Mesodermal cell (in vitro differentiated cells): ENCODE results near the gene PRUNE2.

Source experiments
- H3K27ac ChIP-seq: 2 replicates; pipeline ENCODE4 v1.7.0; 2013; ENCODE audit warnings: mild to moderate bottlenecking, low read depth, low read length, moderate library complexity; ENCODE audit not compliant: severe bottlenecking
- H3K36me3 ChIP-seq: 2 replicates; pipeline ENCODE4 v1.7.1; 2013; ENCODE audit warnings: mild to moderate bottlenecking, low read length, moderate library complexity; ENCODE audit not compliant: control insufficient read depth, insufficient read depth
- H3K4me1 ChIP-seq: one replicate; pipeline ENCODE4 v1.7.1; 2013; ENCODE audit warnings: mild to moderate bottlenecking, low read length; ENCODE audit not compliant: insufficient read depth, control insufficient read depth, poor library complexity, severe bottlenecking
- H3K4me3 ChIP-seq: 2 replicates; pipeline ENCODE4 v1.7.0; 2013; ENCODE audit warnings: low read length, control low read depth, mild to moderate bottlenecking; ENCODE audit not compliant: insufficient read depth, poor library complexity, severe bottlenecking; ENCODE audit errors: extremely low read depth
- H3K9me3 ChIP-seq: 2 replicates; pipeline ENCODE4 v1.7.1; 2013; ENCODE audit warnings: mild to moderate bottlenecking, low read length, moderate library complexity; ENCODE audit not compliant: control insufficient read depth
- WGBS, 2 experiments: methylation state at CpG; one replicate each; pipeline ENCODE4 v1.1.5; 2013; ENCODE audit warnings: missing lambda C conversion rate in 2 of 2; ENCODE audit not compliant: insufficient coverage in 2 of 2; 5-methylcytosine and 5-hydroxymethylcytosine counted together

PRUNE2 gene

DNA sequence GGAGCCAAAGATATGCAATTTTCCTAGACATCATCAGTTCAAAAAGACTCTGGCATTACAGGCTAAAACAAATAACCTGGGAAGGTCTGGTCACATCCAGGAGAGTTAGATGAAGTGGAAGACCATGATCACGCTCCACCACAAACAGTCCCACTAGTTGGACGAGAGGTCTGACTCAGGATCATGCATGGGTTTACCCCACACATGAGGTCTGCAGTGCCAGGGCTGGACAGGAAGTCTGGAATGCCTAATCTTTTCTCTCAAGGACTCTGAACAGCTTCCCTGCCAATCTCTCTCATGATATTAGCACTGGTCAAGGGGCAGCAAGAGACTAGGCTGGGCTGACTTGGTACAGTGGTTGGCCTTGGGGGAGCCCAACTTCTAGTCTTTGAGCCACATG is 7.1 kb downstream of the PRUNE2 start:
- WGBS, 2 experiments, result 67 to 79% methylated on average over 2 of the region's 2 CpGs
- H3K27ac ChIP-seq, result no peak overlapping the region
- no peak overlapping the region for H3K4me3 ChIP-seq
- H3K9me3 ChIP-seq, result no peaks in the 10 kb centered on the region
- H3K36me3 ChIP-seq, result no peaks in the 10 kb centered on the region
- H3K4me1 ChIP-seq, result peaks cover 6% of the 10 kb centered on the region

DNA sequence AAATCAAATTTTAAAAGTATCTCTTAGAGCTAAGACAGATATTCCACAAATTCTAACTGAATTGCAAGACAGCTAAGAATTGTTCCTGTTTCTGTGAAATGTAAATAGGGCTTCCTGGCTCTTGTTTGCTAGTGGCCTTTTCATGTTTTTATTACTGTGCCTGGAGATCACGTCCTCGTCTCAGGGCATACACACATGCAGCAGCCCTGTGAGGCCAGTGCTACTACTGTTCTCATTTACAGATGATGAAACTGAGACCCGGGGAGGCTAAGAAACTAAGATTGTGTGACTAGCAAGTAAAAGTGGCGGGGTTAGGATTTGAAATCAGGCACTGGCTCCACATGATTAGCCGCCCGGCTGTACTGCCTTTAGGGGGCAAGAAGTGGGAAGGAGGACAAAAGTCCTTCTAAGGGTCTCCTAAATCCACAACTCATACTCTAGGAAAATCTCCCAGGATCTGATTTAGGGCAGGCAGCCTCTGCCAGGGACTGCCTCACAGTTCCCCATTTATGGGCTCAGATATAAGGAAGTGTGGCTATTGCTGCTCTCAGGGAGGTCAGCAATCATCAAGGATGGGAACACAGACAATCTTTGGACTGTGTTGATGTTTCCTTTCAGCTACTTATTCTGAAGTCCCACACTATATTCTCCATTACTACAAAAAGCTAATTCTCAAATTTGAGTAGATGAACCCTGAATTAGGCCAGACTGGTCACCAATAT is 7.9 kb downstream of the PRUNE2 start:
- no peaks in the 10 kb centered on the region for H3K36me3 ChIP-seq
- peaks cover 6% of the 10 kb centered on the region for H3K4me1 ChIP-seq
- no peak overlapping the region for H3K27ac ChIP-seq
- WGBS, 2 experiments, result 76 to 94% methylated on average over 2 to 3 of the region's 6 CpGs
- no peaks in the 10 kb centered on the region for H3K9me3 ChIP-seq
- H3K4me3 ChIP-seq, result no peak overlapping the region

DNA sequence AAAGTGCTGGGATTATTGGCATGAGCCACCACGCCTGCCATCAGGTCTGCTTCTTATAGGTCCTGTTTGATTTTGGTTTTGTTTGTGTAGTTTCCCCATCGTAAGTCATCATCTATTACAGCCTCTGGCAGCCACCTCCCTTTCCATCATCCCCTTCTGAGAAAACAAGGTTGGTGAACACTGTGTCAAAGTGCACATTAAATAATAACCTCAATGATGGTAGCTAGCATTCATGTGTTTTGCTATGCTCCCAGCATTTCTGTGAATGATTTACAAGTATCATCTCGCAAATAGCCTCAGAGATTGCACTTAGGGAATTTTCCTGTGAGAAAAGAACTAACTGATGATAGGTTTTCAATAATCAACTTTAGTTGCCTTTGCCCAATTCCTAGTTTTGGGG is 9.9 kb downstream of the PRUNE2 start:
- Histone ChIP-seq H3K4me3 (no peak overlapping the region), H3K27ac (no peak overlapping the region), H3K4me1 (no peaks in the 10 kb centered on the region), H3K36me3 (no peaks in the 10 kb centered on the region), H3K9me3 (no peaks in the 10 kb centered on the region)
- 100% methylated on average over 1 to 2 of the region's 3 CpGs for WGBS, 2 experiments

DNA sequence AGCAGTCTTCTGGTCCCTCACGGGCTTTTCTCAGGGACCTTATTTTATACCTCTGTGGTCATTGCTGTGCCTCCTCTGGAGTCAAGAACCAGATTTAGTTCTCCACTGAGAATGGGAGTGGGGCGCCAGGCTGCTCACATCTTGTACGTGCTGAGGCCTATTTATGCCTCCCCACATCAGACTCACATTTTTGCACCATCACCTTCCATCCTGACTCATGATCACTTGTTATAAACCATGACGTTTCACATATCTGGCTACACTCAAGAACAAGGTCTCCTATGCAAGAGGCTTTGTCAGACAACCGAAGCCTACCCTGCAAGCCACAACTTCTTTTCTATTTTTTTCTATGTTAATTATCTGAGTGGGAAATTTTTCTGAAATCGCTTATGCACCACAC is 10.7 kb downstream of the PRUNE2 start:
- H3K27ac ChIP-seq, result no peak overlapping the region
- H3K4me1 ChIP-seq, result no peaks in the 10 kb centered on the region
- no peaks in the 10 kb centered on the region for H3K36me3 ChIP-seq
- no peak overlapping the region for H3K4me3 ChIP-seq
- H3K9me3 ChIP-seq, result no peaks in the 10 kb centered on the region
- 80 to 100% methylated on average over 1 to 3 of the region's 6 CpGs for WGBS, 2 experiments

DNA sequence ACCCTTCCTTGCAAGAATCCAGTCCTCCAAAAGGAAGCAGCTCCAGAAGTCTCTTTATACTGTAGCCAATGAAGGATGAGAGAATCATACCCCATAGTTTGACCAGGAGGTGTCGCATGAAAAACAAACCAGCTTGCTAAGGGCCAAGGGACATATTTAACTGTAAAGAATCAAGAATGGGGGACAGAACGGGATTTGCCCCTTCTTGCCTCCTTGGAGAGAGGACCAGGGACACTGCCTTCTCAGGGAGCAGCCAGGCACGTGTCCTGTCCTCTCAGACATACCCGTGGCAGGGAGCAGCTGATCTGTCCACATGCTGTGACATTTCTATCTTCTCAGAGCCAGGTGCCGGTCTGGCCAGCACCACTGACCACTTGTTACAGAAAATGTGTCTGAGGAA is 11.7 kb downstream of the PRUNE2 start:
- no peaks in the 10 kb centered on the region for H3K4me1 ChIP-seq
- H3K27ac ChIP-seq, result no peak overlapping the region
- no peaks in the 10 kb centered on the region for H3K36me3 ChIP-seq
- 85 to 87% methylated on average over 5 of the region's 5 CpGs for WGBS, 2 experiments
- H3K9me3 ChIP-seq, result no peaks in the 10 kb centered on the region
- H3K4me3 ChIP-seq, result no peak overlapping the region

DNA sequence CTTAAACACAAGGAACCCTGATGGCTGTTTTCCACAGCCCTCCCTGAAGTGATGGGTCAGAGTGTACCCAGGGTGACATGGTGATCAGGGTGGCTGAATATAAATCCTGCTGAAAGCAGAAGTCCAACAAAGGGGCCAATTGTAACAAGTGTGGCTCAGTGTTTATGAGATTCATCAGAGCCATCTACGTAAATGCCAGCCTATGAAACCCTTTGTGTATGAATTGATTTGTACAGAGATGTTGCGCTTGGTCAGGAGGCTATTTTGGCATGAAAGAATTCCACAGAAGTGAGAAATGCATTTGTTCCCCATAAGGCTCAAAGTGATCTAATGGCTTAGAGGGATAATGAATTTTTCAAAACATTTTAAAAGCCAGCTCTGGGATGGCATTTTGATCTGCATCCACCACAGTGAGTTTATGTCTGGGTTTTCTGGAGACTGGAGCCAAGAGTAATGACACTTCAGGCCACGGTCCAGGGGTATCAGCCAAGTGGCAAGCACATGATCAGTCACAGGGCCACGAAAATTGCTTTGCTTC is 12.4 kb downstream of the PRUNE2 start:
- WGBS, 2 experiments, result 86 to 100% methylated on average over 2 to 4 of the region's 4 CpGs
- no peak overlapping the region for H3K4me3 ChIP-seq
- H3K36me3 ChIP-seq, result no peaks in the 10 kb centered on the region
- no peaks in the 10 kb centered on the region for H3K4me1 ChIP-seq
- H3K9me3 ChIP-seq, result no peaks in the 10 kb centered on the region
- no peak overlapping the region for H3K27ac ChIP-seq

DNA sequence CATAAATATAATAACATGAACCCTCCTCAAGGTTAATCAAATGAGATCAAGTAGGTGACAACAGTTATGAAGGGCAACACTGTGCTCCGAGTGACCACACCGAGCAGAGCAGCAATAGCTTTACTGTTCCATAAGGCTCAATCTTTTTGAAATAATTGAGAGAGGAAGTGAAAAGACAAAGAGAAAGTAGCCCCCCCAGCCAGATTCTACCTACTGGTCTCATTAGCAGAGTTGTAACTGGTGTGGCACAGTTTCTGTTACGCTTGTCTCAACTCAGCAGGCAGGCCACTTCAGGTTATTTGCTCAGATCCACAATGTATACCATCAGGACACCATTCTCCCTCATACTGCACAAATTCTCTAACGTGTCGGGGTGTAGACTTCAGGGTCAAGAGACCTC is 14.0 kb downstream of the PRUNE2 start:
- H3K4me1 ChIP-seq, result no peaks in the 10 kb centered on the region
- 95 to 100% methylated on average over 1 to 3 of the region's 5 CpGs for WGBS, 2 experiments

DNA sequence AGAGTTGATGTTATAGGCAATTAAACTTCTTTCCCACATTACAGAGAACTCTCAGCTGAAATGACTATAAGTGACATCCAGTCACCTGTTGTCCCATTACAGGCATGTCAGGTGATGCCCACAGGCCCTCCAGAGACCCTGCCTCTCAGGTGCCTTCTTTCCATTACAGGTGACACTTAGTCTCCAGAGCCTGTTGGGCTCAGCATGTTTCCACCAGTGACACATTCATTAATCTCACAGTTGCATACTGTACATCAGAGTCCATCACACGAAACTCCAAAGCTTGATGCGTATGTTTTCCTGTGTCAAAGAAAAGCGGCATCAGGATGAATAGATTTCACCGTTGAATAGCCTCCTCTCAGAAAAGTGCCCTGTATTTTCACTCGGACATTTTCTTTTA is 14.6 kb downstream of the PRUNE2 start:
- Histone ChIP-seq H3K4me3 (no peak overlapping the region), H3K4me1 (peaks cover 3% of the 10 kb centered on the region), H3K27ac (no peak overlapping the region), H3K36me3 (no peaks in the 10 kb centered on the region), H3K9me3 (no peaks in the 10 kb centered on the region)
- WGBS, 2 experiments, result 89 to 97% methylated on average over 4 to 5 of the region's 5 CpGs

More for the DNA sequence above, 14.0 kb downstream of the PRUNE2 start:
- Histone ChIP-seq H3K4me3 (no peak overlapping the region), H3K27ac (no peak overlapping the region), H3K9me3 (no peaks in the 10 kb centered on the region), H3K36me3 (no peaks in the 10 kb centered on the region)

DNA sequence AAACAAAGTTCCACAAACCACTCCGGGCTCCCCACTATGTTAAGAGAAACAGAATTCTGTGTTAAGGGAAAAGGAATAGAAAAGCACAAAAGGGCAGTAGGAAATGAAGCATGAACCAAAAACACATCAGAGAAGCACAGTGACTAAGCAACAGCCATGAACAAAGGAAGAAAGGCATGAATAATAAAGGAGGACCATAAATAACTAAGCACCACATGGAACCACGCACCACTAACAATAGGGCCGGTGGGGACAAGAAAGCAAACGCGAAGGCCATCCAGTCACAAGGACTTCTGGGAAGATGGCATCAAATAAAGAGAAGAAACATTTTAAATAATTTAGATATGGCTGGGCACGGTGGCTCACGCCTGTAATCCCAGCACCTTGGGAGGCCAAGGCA is 18.0 kb downstream of the PRUNE2 start:
- no peaks in the 10 kb centered on the region for H3K9me3 ChIP-seq
- no peak overlapping the region for H3K27ac ChIP-seq
- H3K4me3 ChIP-seq, result no peak overlapping the region
- H3K4me1 ChIP-seq, result peaks cover 8% of the 10 kb centered on the region
- 66% methylated on average over 5 of the region's 7 CpGs; no CpG with 5 or more reads in 1 of the 2 experiments for WGBS, 2 experiments
- no peaks in the 10 kb centered on the region for H3K36me3 ChIP-seq

DNA sequence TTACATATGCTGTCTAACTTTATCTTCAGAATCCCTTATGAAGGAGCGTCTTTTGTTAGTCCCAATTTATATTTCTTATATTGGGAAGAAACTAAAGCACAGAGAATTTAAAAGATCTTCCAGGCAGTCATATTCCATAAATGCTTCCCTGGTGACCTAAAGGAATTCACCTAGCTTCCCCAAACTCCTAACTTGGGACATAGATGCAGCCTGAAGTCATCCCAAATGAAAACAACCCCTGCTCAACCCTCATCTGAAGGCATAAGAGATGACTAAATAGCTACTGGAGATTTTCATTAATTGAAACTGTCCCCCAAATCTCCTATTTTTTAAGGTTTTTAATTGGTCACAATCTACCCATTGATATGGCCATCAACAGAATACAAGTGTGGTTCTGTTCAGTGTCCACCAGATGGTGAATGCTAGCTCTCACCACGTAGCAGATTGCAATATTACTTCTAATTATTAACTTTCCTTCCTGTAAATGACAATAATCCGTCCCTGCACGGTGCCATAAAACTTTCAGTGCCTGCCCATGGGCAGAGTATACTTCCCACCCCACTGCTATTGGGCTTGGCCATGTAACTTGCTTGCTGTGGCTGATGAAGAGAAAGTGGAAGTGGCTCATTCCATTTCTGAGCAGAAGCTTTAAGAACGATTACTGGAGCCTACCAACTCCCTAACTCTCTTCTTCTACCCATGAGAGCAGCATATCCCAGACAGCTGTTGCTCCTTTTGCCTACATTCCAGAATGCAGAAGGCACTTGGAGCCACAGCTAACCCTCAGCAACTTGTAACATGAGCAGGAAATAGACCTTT is 18.7 kb downstream of the PRUNE2 start:
- H3K9me3 ChIP-seq, result no peaks in the 10 kb centered on the region
- H3K36me3 ChIP-seq, result no peaks in the 10 kb centered on the region
- peaks cover 8% of the 10 kb centered on the region for H3K4me1 ChIP-seq
- no peak overlapping the region for H3K4me3 ChIP-seq
- 71 to 76% methylated on average over 2 to 3 of the region's 5 CpGs for WGBS, 2 experiments
- H3K27ac ChIP-seq, result no peak overlapping the region

DNA sequence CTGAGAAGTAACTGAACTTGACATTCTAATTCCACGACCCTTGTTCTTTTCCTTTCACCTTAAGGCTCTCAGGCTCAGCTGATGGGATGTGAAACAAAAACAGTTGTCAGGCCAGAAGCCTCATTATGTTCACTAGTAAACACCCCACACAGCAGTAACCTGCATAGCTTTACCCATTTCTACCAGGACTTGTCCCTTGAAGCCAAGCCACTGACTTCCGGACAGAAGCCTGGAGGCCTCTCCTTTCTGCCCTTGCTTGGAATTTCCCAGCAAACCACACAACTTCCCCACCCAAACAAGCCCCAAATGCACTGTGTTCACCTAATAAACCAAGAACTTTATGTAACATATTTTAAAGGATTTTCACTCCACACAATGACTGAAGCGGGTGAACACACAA is 19.6 kb downstream of the PRUNE2 start:
- Histone ChIP-seq H3K9me3 (no peaks in the 10 kb centered on the region), H3K4me1 (peaks cover 8% of the 10 kb centered on the region), H3K4me3 (no peak overlapping the region), H3K36me3 (no peaks in the 10 kb centered on the region), H3K27ac (no peak overlapping the region)
- 80 to 100% methylated on average over 1 of the region's 3 CpGs for WGBS, 2 experiments
